SU-DHL-6 (cell line): ENCODE data around the gene MS4A1.

Experiments
- EZH2phosphoT487 ChIP-seq: fragments of 200-600 bp; sonication (generic), shearing (Covaris generic); conservative IDR thresholded peaks from 2 replicates; pipeline ENCODE4 v1.6.1; 2018; ENCODE audit warnings: mild to moderate bottlenecking, antibody characterized with exemption, low read length, moderate library complexity, mixed read lengths
- TF ChIP-seq, protein P1 (sequence below): fragments of 200-600 bp; sonication (generic); IDR thresholded peaks from one replicate; pipeline ENCODE4 v1.5.1; 2017; ENCODE audit warnings: antibody characterized with exemption, mild to moderate bottlenecking, low read length, moderate library complexity; ENCODE audit not compliant: insufficient read depth, poor library complexity, severe bottlenecking

DNA sequence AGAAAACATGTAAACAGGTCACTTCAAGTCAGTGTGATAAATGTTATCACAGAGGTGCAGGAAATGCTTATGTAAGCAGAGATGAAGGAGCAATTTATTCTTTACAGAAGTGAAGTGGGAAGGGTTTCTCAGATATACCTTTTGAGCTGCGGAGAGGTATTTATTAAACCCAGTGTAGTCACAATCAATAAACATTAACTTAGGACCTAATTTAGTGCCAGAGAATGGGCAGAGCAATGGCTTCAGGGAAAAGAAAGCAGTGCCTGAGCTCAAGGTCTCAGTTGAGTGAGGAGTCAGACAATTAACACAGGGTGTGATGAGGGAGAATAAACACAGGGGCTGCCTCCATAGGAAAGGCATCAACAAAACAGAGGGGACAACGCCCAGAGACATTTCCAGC, 24.4 kb upstream of the MS4A1 start:
- no peak for TF ChIP-seq EZH2phosphoT487
- TF ChIP-seq, protein P1, sequence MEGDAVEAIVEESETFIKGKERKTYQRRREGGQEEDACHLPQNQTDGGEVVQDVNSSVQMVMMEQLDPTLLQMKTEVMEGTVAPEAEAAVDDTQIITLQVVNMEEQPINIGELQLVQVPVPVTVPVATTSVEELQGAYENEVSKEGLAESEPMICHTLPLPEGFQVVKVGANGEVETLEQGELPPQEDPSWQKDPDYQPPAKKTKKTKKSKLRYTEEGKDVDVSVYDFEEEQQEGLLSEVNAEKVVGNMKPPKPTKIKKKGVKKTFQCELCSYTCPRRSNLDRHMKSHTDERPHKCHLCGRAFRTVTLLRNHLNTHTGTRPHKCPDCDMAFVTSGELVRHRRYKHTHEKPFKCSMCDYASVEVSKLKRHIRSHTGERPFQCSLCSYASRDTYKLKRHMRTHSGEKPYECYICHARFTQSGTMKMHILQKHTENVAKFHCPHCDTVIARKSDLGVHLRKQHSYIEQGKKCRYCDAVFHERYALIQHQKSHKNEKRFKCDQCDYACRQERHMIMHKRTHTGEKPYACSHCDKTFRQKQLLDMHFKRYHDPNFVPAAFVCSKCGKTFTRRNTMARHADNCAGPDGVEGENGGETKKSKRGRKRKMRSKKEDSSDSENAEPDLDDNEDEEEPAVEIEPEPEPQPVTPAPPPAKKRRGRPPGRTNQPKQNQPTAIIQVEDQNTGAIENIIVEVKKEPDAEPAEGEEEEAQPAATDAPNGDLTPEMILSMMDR: no peak
